Measurements from ENCODE around the gene TMEM131. TPM values are rescaled to one million over a fixed set of nuclear protein-coding genes. Genes with fewer than 3 reads are reported as not detected.

The TMEM131 gene
- total RNA-seq, 2 experiments from 2014 or later = 17.4 to 32.3 TPM

- DNase-seq (ENCODE audit: low spot score) = peak; percentile 55
- no peaks in the 10 kb centered on the region for H3K79me2 ChIP-seq (ENCODE audit: insufficient read depth, low read depth, low read length)
Observed at GRCh38 chr2:97870396-97870843, 125.3 kb downstream of the TMEM131 start.

GRCh38 chr2:97869722-97870346, 125.9 kb downstream of the TMEM131 start:
- Histone ChIP-seq H3K79me2 (ENCODE audit: insufficient read depth, low read depth, low read length) (no peaks in the 10 kb centered on the region), H3K36me3 (ENCODE audit: insufficient read depth, low read length) (peaks cover 20% of the 10 kb centered on the region; the same call in 1 of the 2 replicates), H3K9me2 (ENCODE audit: insufficient read depth, low read length) (no peaks in the 10 kb centered on the region), H3K4me3 (ENCODE audit: low read depth, low read length, poor library complexity, severe bottlenecking) (no peak overlapping the region), H4K20me1 (ENCODE audit: insufficient read depth, low read length) (no peaks in the 10 kb centered on the region), H3K27ac (ENCODE audit: low read depth, low read length, poor library complexity, severe bottlenecking) (no peak overlapping the region), H3K4me1 (ENCODE audit: insufficient read depth, low read length, poor library complexity, severe bottlenecking) (peaks cover 12% of the 10 kb centered on the region), H3K4me2 (ENCODE audit: low read length) (no peak overlapping the region), H3K9me3 (ENCODE audit: low read length) (peaks cover 12% of the 10 kb centered on the region), H2AFZ (ENCODE audit: low read length) (no peak overlapping the region)
- TF ChIP-seq CTCF (conservative IDR thresholded peaks at IDR 0.05; ENCODE audit: low read length) (no peak), EZH2phosphoT487 (IDR thresholded peaks at IDR 0.05; ENCODE audit: borderline replicate concordance, low read depth, low read length) (no peak)
- ChIA-PET POLR2A (interaction anchor here (0.9 to 1.5 kb wide), 2 partner anchors 15 to 17 kb away, joined by 3 read pairs; no protein-coding TSS in a partner anchor), CTCF (ENCODE audit: unreplicated experiment) (no interaction called here)
- DNase-seq (ENCODE audit: low spot score) = no peak
- intact Hi-C loops (cut with micrococcal nuclease; ENCODE audit: unreplicated experiment) = no loop called here
- BruUV-seq (replicated peaks) = no TSS peak

More at GRCh38 chr2:97870396-97870843, 125.3 kb downstream of the TMEM131 start:
- Histone ChIP-seq H3K4me2 (ENCODE audit: low read length) (peak overlapping the region; percentile 22; the same call in 1 of the 2 replicates), H3K4me3 (ENCODE audit: low read depth, low read length, poor library complexity, severe bottlenecking) (no peak overlapping the region), H3K9me2 (ENCODE audit: insufficient read depth, low read length) (no peaks in the 10 kb centered on the region), H4K20me1 (ENCODE audit: insufficient read depth, low read length) (no peaks in the 10 kb centered on the region), H3K27ac (ENCODE audit: low read depth, low read length, poor library complexity, severe bottlenecking) (no peak overlapping the region), H3K36me3 (ENCODE audit: insufficient read depth, low read length) (peaks cover 20% of the 10 kb centered on the region; the same call in 1 of the 2 replicates), H3K4me1 (ENCODE audit: insufficient read depth, low read length, poor library complexity, severe bottlenecking) (peaks cover 12% of the 10 kb centered on the region), H3K9me3 (ENCODE audit: low read length) (peaks cover 12% of the 10 kb centered on the region), H2AFZ (ENCODE audit: low read length) (no peak overlapping the region)
- BruUV-seq (replicated peaks) = no TSS peak
- no peak for TF ChIP-seq EZH2phosphoT487 (IDR thresholded peaks at IDR 0.05; ENCODE audit: borderline replicate concordance, low read depth, low read length)
- no peak; the same call in 1 of the 2 replicates for TF ChIP-seq CTCF (conservative IDR thresholded peaks at IDR 0.05; ENCODE audit: low read length)
- POLR2A ChIA-PET = interaction anchor here (0.7 to 1.5 kb wide), 2 partner anchors 16 to 28 kb away, joined by 3 to 4 read pairs; no protein-coding TSS in a partner anchor
- intact Hi-C loops (cut with micrococcal nuclease; ENCODE audit: unreplicated experiment) = no loop called here
- CTCF ChIA-PET (ENCODE audit: unreplicated experiment) = no interaction called here
